ENCODE results near the gene PLD3.

DNA sequence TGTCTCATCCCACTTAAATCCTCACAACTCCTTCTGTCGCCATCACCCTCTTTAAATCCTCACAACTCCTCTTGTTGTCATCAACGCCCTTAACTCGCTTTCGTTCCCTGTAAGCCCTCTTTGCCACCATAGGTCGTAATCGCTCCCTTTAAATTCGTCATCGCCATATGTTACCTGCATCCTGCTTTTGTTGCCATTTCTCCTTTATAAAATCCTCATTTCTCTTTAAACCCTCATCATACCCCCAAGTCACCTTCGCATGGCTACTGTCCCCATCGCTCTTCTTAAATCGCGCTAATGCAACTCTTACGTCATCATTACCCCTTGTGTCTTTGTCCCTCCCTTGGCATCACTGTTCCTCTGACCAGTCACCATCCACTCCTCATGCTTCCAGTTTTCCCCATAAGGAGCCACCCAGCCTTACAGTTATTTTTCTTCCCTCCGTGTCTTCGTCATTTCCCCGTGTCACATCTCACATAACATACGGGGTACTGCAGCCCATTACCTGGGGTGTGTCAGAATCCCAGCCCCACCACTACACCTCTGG is 539 bp downstream of the PLD3 start:
- TF ChIP-seq, protein P1, sequence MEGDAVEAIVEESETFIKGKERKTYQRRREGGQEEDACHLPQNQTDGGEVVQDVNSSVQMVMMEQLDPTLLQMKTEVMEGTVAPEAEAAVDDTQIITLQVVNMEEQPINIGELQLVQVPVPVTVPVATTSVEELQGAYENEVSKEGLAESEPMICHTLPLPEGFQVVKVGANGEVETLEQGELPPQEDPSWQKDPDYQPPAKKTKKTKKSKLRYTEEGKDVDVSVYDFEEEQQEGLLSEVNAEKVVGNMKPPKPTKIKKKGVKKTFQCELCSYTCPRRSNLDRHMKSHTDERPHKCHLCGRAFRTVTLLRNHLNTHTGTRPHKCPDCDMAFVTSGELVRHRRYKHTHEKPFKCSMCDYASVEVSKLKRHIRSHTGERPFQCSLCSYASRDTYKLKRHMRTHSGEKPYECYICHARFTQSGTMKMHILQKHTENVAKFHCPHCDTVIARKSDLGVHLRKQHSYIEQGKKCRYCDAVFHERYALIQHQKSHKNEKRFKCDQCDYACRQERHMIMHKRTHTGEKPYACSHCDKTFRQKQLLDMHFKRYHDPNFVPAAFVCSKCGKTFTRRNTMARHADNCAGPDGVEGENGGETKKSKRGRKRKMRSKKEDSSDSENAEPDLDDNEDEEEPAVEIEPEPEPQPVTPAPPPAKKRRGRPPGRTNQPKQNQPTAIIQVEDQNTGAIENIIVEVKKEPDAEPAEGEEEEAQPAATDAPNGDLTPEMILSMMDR (conservative IDR thresholded peaks at IDR 0.05; ENCODE audit: low read depth in 2 of 2), result no peak
- TF ChIP-seq EZH2 (IDR thresholded peaks at IDR 0.05; ENCODE audit: low read depth, unreplicated experiment), result no peak
- TF ChIP-seq EZH2phosphoT487 (IDR thresholded peaks at IDR 0.05; ENCODE audit: unreplicated experiment), result no peak
- no peak for TF ChIP-seq POLR2AphosphoS5 (IDR thresholded peaks at IDR 0.05; ENCODE audit: low read depth)
- TF ChIP-seq NANOG (IDR thresholded peaks at IDR 0.05; ENCODE audit: borderline replicate concordance), result no peak
- no peak for TF ChIP-seq ZNF331 (CRISPR knock-in tag; IDR thresholded peaks at IDR 0.05; ENCODE audit: low read depth)
